COLO668 (cell line): ENCODE data around the gene ITGA4.

Source experiments
- DNase-seq: peaks from one replicate; lab custom pipeline; 2025; ENCODE audit not compliant: unreplicated experiment; lab: John Stamatoyannopoulos, UW

ITGA4 gene

GRCh38 chr2:181570833-181571661 lies 113.9 kb downstream of the ITGA4 start:
- no peak for DNase-seq

DNA sequence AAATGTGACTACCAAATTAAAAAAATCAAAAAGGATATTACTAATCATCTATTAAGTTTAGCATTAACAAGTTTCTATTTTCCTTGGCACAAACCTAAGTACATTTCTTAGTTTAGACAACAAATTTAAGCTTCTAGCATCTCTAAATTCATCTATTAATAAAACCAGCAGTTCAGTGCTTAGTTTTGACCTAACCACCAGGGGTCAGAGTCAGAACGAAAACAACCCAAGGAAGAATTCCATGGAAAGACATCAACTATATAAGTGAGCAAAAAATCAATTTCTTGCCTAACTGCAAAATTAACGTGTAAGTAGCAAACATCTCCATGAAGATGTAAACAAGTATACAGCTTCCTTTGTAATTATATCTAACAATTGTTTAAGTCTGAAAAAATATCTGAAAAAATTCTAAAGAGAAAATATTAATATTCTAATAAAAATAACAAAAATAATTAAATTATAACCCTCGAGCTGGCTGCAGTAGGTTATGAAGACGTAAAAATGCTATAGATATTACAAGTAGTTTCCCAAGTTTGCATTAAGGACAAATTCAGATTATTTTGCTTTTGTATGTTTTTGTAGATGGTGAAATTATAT lies 116.1 kb downstream of the ITGA4 start:
- no peak for DNase-seq

GRCh38 chr2:181574321-181574720 lies 117.1 kb downstream of the ITGA4 start:
- DNase-seq, result no peak

DNA sequence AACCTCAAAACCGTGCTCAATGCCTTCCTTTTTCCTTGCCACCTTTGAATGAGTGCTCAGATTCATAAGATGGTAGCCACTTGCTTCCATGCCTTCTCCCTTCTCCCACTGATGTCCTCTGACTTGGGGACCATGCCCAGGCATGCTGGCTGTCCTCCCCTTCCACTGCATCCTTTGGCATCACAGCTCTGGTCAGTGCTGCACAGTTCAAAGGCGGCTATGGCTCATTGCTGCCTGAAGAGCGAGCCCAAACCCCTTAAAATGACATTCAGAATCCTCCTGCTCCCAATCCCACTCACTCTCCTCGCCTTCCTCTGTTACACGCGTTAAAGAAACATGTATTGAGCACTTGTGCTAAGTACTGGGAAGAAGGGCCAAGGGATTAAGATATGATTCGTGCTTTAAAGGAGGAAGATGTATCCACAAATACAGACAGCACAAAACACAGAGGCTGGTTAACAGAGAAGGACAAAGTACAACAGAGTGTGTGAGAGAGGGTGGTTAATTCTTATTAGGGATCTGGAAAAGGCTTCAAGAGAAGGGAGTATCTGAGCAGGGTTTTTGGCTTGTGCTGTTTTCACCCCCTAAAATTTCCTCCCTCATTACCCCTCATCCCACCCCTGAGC lies 118.0 kb downstream of the ITGA4 start:
- DNase-seq, result no peak

DNA sequence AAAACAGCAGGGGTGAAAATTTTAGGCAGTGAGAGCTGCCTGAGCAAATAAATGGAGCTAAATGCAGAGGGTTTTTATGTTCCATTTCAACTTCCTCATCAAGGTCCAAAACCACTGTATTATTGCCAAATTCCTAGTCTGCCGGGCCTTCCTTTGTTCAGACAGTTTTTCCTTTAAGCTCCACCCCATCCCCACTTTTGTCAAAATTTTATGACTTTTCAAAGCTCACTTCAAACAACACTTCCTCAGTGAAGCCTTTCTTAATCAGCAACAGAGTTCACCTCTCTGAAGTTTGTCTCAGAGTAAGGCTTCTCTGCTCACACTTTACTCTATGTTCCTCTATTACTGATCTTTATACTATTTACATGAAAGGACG lies 118.5 kb downstream of the ITGA4 start:
- no peak for DNase-seq

- DNase-seq, result no peak
Measured at GRCh38 chr2:181576431-181576830, 119.2 kb downstream of the ITGA4 start.

- DNase-seq, result no peak
Measured at GRCh38 chr2:181578829-181579228, 121.6 kb downstream of the ITGA4 start.

GRCh38 chr2:181581534-181581933 lies 124.3 kb downstream of the ITGA4 start:
- DNase-seq, result peak; percentile 8

DNA sequence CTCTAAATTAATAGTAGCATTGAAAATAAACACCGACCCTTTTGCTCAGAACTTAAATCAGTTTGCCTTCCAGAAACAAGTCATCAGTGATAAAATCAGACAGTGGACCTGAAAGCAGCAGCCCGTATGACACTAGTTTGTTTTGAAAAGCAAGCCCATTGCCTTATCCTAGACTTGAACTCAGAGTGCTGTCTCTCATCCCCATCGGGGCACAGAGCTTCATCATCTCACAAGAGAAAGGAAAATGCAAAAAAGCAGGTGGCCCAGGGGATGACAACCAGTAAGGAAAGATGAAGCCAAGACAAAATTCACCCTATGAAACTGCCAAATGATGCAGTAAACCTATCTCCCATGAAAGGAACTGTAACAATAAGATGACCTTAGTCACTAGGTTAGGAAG lies 128.5 kb downstream of the ITGA4 start:
- no peak for DNase-seq
